H1 (cell line): ENCODE data around the gene ENTR1. TPM values are rescaled to one million over a fixed set of nuclear protein-coding genes. Genes with fewer than 3 reads are reported as not detected.

ENCODE experiments used
- CTCF ChIA-PET: fragments of 300-600 bp; sonication (Branson Sonifier 250); formaldehyde crosslinking; loops from one replicate; lab custom pipeline; 2021; ENCODE audit not compliant: partially characterized antibody; lab: Charles Lee
- POLR2A ChIA-PET: fragments of 300-600 bp; sonication (Branson Sonifier 250); formaldehyde crosslinking; loops from one replicate; lab custom pipeline; 2021; ENCODE audit warnings: inconsistent platforms; ENCODE audit not compliant: partially characterized antibody; lab: Charles Lee
- DNase-seq, 2 experiments: peaks; one replicate each; pipeline versions ENCODE4 v3.0.0 to v3.0.0-alpha.2; 2010 to 2022; ENCODE audit warnings: low spot score in 2 of 2, low read depth in 1 of 2, mixed read lengths in 1 of 2
- FAIRE-seq: peaks from 2 replicates; lab custom pipeline; 2011; peaks lifted over from hg19 to GRCh38; lab: Jason Lieb, UNC
- H2AFZ ChIP-seq: 2 replicates; pipeline ENCODE4 v1.8.1; 2012; ENCODE audit warnings: low read length, inconsistent platforms
- H2AK5ac ChIP-seq: 2 replicates; pipeline ENCODE4 v1.6.1; 2013; ENCODE audit warnings: low read depth, low read length
- H2BK120ac ChIP-seq: replicated peaks from 2 replicates; pipeline ENCODE3; 2013; ENCODE audit warnings: low read depth, low read length, inconsistent platforms
- H2BK12ac ChIP-seq: 2 replicates; pipeline ENCODE4 v1.6.1; 2013; ENCODE audit warnings: low read depth, low read length
- H2BK15ac ChIP-seq: 2 replicates; pipeline ENCODE4 v1.6.1; 2013; ENCODE audit warnings: low read length
- H2BK20ac ChIP-seq: 2 replicates; pipeline ENCODE4 v1.6.1; 2013; ENCODE audit warnings: low read length
- H2BK5ac ChIP-seq: 2 replicates; pipeline ENCODE4 v1.6.1; 2013; ENCODE audit warnings: low read depth, low read length
- H3K14ac ChIP-seq: 2 replicates; pipeline ENCODE4 v1.6.1; 2013; ENCODE audit warnings: inconsistent platforms; ENCODE audit not compliant: insufficient read length
- H3K18ac ChIP-seq: 2 replicates; pipeline ENCODE4 v1.6.1; 2013; ENCODE audit warnings: low read length; ENCODE audit errors: extremely low read depth
- H3K23ac ChIP-seq: 2 replicates; pipeline ENCODE4 v1.6.1; 2013; ENCODE audit warnings: inconsistent platforms; ENCODE audit not compliant: insufficient read length
- H3K23me2 ChIP-seq: 2 replicates; pipeline ENCODE4 v1.6.1; 2013; ENCODE audit warnings: low read depth, low read length
- H3K27ac ChIP-seq: 2 replicates; pipeline ENCODE4 v1.6.1; 2011; ENCODE audit warnings: low read depth, low read length, inconsistent platforms
- H3K27me3 ChIP-seq, 4 experiments: replicated peaks in 1 of 4; 1 replicate in 1 of 4; 2 replicates in 3 of 4; pipeline versions ENCODE4 v1.6.1 to v1.8.1; 2011 to 2013; ENCODE audit warnings: low read length in 3 of 4, mild to moderate bottlenecking in 3 of 4, inconsistent platforms in 2 of 4, mixed read lengths in 2 of 4, moderate library complexity in 1 of 4; ENCODE audit not compliant: control insufficient read depth in 3 of 4, insufficient read depth in 3 of 4; ENCODE audit errors: extremely low read depth in 1 of 4
- H3K36me3 ChIP-seq, 4 experiments: 2 replicates each; pipeline versions ENCODE4 v1.6.1 to v1.8.1; 2011 to 2013; ENCODE audit warnings: mild to moderate bottlenecking in 4 of 4, low read length in 3 of 4, moderate library complexity in 2 of 4, control low read depth in 1 of 4, inconsistent platforms in 1 of 4; ENCODE audit not compliant: insufficient read depth in 4 of 4, control insufficient read depth in 2 of 4
- H3K4ac ChIP-seq: replicated peaks from 2 replicates; pipeline ENCODE3; 2013; ENCODE audit warnings: low read length, low read depth, mixed read lengths, inconsistent platforms; ENCODE audit not compliant: insufficient read length
- H3K4me1 ChIP-seq, 4 experiments: replicated peaks in 1 of 4; 1 replicate in 1 of 4; 2 replicates in 3 of 4; pipeline versions ENCODE4 v1.6.1 to v1.8.1; 2011 to 2013; ENCODE audit warnings: low read length in 3 of 4, inconsistent platforms in 2 of 4, mixed read lengths in 1 of 4; ENCODE audit not compliant: insufficient read depth in 4 of 4, control insufficient read depth in 3 of 4
- H3K4me2 ChIP-seq, 2 experiments: 2 replicates each; pipeline versions ENCODE4 v1.6.1 to v1.8.1; 2011 to 2013; ENCODE audit warnings: low read depth in 2 of 2, low read length in 2 of 2, control low read depth in 1 of 2, inconsistent platforms in 1 of 2, mild to moderate bottlenecking in 1 of 2; ENCODE audit not compliant: insufficient read depth in 1 of 2
- H3K4me3 ChIP-seq, 4 experiments: fragments of 200-600, 300-600 bp in 1 of 4; sonication (generic), shearing (Covaris generic), sonication (Bioruptor Twin) in 1 of 4; 2 replicates each; pipeline versions ENCODE4 v1.5.1 to v1.8.1; 2011 to 2016; ENCODE audit warnings: low read length in 4 of 4, low read depth in 3 of 4, control low read depth in 2 of 4, inconsistent platforms in 2 of 4, mild to moderate bottlenecking in 2 of 4, mixed read lengths in 1 of 4, moderate library complexity in 1 of 4; ENCODE audit not compliant: insufficient read depth in 2 of 4; ENCODE audit errors: extremely low read depth in 1 of 4
- H3K56ac ChIP-seq: replicated peaks from 2 replicates; pipeline ENCODE3; 2013; ENCODE audit warnings: low read depth, mild to moderate bottlenecking, mixed read lengths, low read length, inconsistent platforms; ENCODE audit not compliant: insufficient read length
- H3K79me1 ChIP-seq: 2 replicates; pipeline ENCODE4 v1.6.1; 2013; ENCODE audit warnings: low read depth, low read length, control low read depth
- H3K79me2 ChIP-seq, 2 experiments: 2 replicates each; pipeline versions ENCODE4 v1.6.1 to v1.8.1; 2012 to 2013; ENCODE audit warnings: low read length in 2 of 2, mild to moderate bottlenecking in 2 of 2, inconsistent platforms in 1 of 2; ENCODE audit not compliant: insufficient read depth in 2 of 2, control insufficient read depth in 1 of 2
- H3K9ac ChIP-seq, 4 experiments: replicated peaks in 1 of 4; 1 replicate in 1 of 4; 2 replicates in 3 of 4; pipeline versions ENCODE4 v1.6.1 to v1.8.1; 2011 to 2013; ENCODE audit warnings: low read depth in 3 of 4, low read length in 3 of 4, control low read depth in 2 of 4, mild to moderate bottlenecking in 2 of 4, moderate library complexity in 2 of 4, inconsistent platforms in 1 of 4; ENCODE audit errors: extremely low read depth in 1 of 4
- H3K9me3 ChIP-seq, 2 experiments: 2 replicates each; pipeline versions ENCODE4 v1.6.1 to v1.8.1; 2012 to 2013; ENCODE audit warnings: mild to moderate bottlenecking in 2 of 2, moderate library complexity in 2 of 2, control low read depth in 1 of 2, inconsistent platforms in 1 of 2, low read depth in 1 of 2, low read length in 1 of 2, mixed read lengths in 1 of 2; ENCODE audit not compliant: insufficient read depth in 2 of 2
- H4K20me1 ChIP-seq, 2 experiments: replicated peaks in 1 of 2; 2 replicates each; pipeline versions ENCODE3 to v1.8.1; 2011 to 2013; ENCODE audit warnings: inconsistent platforms in 2 of 2, low read length in 2 of 2, mild to moderate bottlenecking in 1 of 2; ENCODE audit not compliant: insufficient read depth in 2 of 2, control insufficient read depth in 1 of 2
- H4K5ac ChIP-seq: 2 replicates; pipeline ENCODE4 v1.6.1; 2013; ENCODE audit warnings: low read length, low read depth, mixed read lengths, inconsistent platforms; ENCODE audit not compliant: insufficient read length
- H4K8ac ChIP-seq: 2 replicates; pipeline ENCODE4 v1.8.0; 2013; ENCODE audit warnings: mild to moderate bottlenecking, moderate library complexity, low read length, inconsistent platforms; ENCODE audit not compliant: insufficient read depth; ENCODE audit errors: extremely low read depth
- H4K91ac ChIP-seq: replicated peaks from 2 replicates; pipeline ENCODE3; 2013; ENCODE audit warnings: low read length, mixed read lengths, inconsistent platforms; ENCODE audit not compliant: insufficient read length
- POLR2A ChIP-seq, 2 experiments: IDR thresholded peaks; 1 replicate in 1 of 2; 2 replicates in 1 of 2; pipeline ENCODE4 v1.6.1; 2011; ENCODE audit warnings: low read depth in 2 of 2, low read length in 2 of 2, mild to moderate bottlenecking in 2 of 2; ENCODE audit errors: control extremely low read depth in 1 of 2
- WGBS, 2 experiments: shearing (Covaris generic) in 1 of 2; methylation state at CpG; one replicate each; pipeline versions ENCODE4 v1.1.6 to v1.1.7; 2013 to 2015; ENCODE audit warnings: low lambda C conversion rate in 2 of 2, mixed read lengths in 2 of 2, inconsistent platforms in 1 of 2, low coverage in 1 of 2, missing lambda C conversion rate in 1 of 2; ENCODE audit not compliant: insufficient replicate concordance in 2 of 2, insufficient coverage in 1 of 2, insufficient read length in 1 of 2; ENCODE audit errors: extremely low coverage in 1 of 2, missing lambda C conversion rate in 1 of 2; 5-methylcytosine and 5-hydroxymethylcytosine counted together
- polyA plus RNA-seq, 7 experiments: library from polyadenylated mRNA; depleted of rRNA in 3 of 7; stranded (reverse) in 5 of 7; unstranded in 2 of 7; fragments of >200 nt in 5 of 7; fragments of 200-250 nt in 2 of 7; gene quantifications; 1 replicate in 5 of 7; 2 replicates in 1 of 7; 4 replicates in 1 of 7; pipeline versions ENCODE4 v1.2.1 to v1.2.3, GENCODE V29; 2011 to 2013; ENCODE audit warnings: missing spikeins in 2 of 7, mixed read lengths in 2 of 7
- total RNA-seq: library from RNA; stranded (reverse); fragmentation: NEBNext Ultra II Directional; extraction: Animal tissue kit (Norgen Biotek cat#: 25700); gene quantifications from 2 replicates; pipeline ENCODE4 v1.2.1, GENCODE V29; 2021

Gene ENTR1
- total and polyA plus RNA-seq, 2 of the 8 experiments (the other 6 are each of a cell fraction or from before 2014, with no cell fraction given) = 65.2 to 102 TPM

GRCh38 chr9:136405481-136405880 lies 4.9 kb downstream of the ENTR1 start:
- no peaks in the 10 kb centered on the region for H3K9me3 ChIP-seq
- H3K27me3 ChIP-seq = no peaks in the 10 kb centered on the region
- no peak overlapping the region for H3K9ac ChIP-seq
- H3K27ac ChIP-seq = no peak overlapping the region
- no peak overlapping the region for H2BK20ac ChIP-seq
- H2AK5ac ChIP-seq = no peak overlapping the region
- TF ChIP-seq POLR2A (IDR thresholded peaks at IDR 0.05; ENCODE audit: control extremely low read depth in 1 of 2, low read depth in 2 of 2, low read length in 2 of 2) = no peak
- TF ChIP-seq, all 59 proteins: peak for 0
- no peak overlapping the region for H3K18ac ChIP-seq
- no peak overlapping the region for H2BK120ac ChIP-seq
- H2BK15ac ChIP-seq = no peak overlapping the region
- peaks cover 5 to 7% of the 10 kb centered on the region in 2 experiments for H4K20me1 ChIP-seq
- 92% methylated on average over 7 of the region's 7 CpGs; no CpG with 5 or more reads in 1 of the 2 experiments for WGBS, 2 experiments
- H3K36me3 ChIP-seq = peaks cover 14 to 53% (median 36%) of the 10 kb centered on the region in 4 experiments; a peak in 7 of 8 replicates
- ChIA-PET CTCF (interaction anchor here (1.3 kb wide), 2 partner anchors 8 to 288 kb away, joined by 3 read pairs; no protein-coding TSS in a partner anchor), POLR2A (interaction anchor here (1.1 to 1.6 kb wide), 4 partner anchors 8 to 70 kb away, joined by 3 to 7 read pairs (median 4); no protein-coding TSS in a partner anchor)
- peaks cover 0 to 3% (median 1%) of the 10 kb centered on the region in 4 experiments; a peak in 1 of 7 replicates for H3K4me1 ChIP-seq
- H2AFZ ChIP-seq = no peak overlapping the region
- H3K79me2 ChIP-seq = peaks cover 0 to 18% of the 10 kb centered on the region in 2 experiments; a peak in 2 of 4 replicates
- peaks cover 4% of the 10 kb centered on the region; the same call in 1 of the 2 replicates for H3K23me2 ChIP-seq
- no peak overlapping the region for H3K4ac ChIP-seq
- H2BK12ac ChIP-seq = no peak overlapping the region
- H3K4me3 ChIP-seq = no peak overlapping the region
- no peak overlapping the region for H4K8ac ChIP-seq
- H3K4me2 ChIP-seq = no peak overlapping the region
- no peak overlapping the region for H4K91ac ChIP-seq
- no peak overlapping the region for H3K14ac ChIP-seq
- peaks cover 13% of the 10 kb centered on the region for H3K79me1 ChIP-seq
- H2BK5ac ChIP-seq = no peak overlapping the region
- no peak overlapping the region for H3K56ac ChIP-seq
- H3K23ac ChIP-seq = no peak overlapping the region
- no peak overlapping the region for H4K5ac ChIP-seq
- DNase-seq (no peak), FAIRE-seq (no peak)
